PC-9 (cell line): ENCODE measurements around the gene AGL. TPM values are rescaled to one million over a fixed set of nuclear protein-coding genes. Genes with fewer than 3 reads are reported as not detected.

Experiments
- BruUV-seq: library from RNA; stranded (reverse); fragments of 400-500 nt; replicated peaks from 2 replicates; lab custom pipeline; 2021; lab: Mats Ljungman, UMichigan
- CTCF ChIA-PET: fragments of 300-600 bp; sonication (Branson Sonifier 250); formaldehyde crosslinking; loops from one replicate; lab custom pipeline; 2022; ENCODE audit warnings: antibody characterized with exemption; lab: Charles Lee
- POLR2A ChIA-PET: fragments of 300-600 bp; sonication (Branson Sonifier 250); formaldehyde crosslinking; loops from one replicate; lab custom pipeline; 2022; ENCODE audit warnings: antibody characterized with exemption; ENCODE audit not compliant: unreplicated experiment; lab: Charles Lee
- DNase-seq, 2 experiments: peaks; one replicate each; pipeline versions ENCODE4 v3.0.0 to v3.0.0-alpha.2; 2015 to 2022; ENCODE audit warnings: mixed read lengths in 1 of 2
- H2AFZ ChIP-seq: fragments of 200-600 bp; sonication (generic); 2 replicates; pipeline ENCODE4 v1.8.1; 2017; ENCODE audit warnings: antibody characterized with exemption
- H3F3A ChIP-seq: fragments of 200-600 bp; sonication (generic); 2 replicates; pipeline ENCODE4 v1.8.1; 2017; ENCODE audit warnings: antibody characterized with exemption, mild to moderate bottlenecking, low read depth; ENCODE audit not compliant: insufficient read depth
- H3K27ac ChIP-seq: fragments of 200-600 bp; sonication (generic); 2 replicates; pipeline ENCODE4 v1.6.1; 2016; ENCODE audit warnings: mixed run types
- H3K27me3 ChIP-seq: fragments of 200-600 bp; sonication (generic); 2 replicates; pipeline ENCODE4 v1.6.1; 2016; ENCODE audit warnings: low read depth, mixed run types; ENCODE audit not compliant: insufficient read depth
- H3K36me3 ChIP-seq: fragments of 200-600 bp; sonication (generic); 2 replicates; pipeline ENCODE4 v1.6.1; 2016; ENCODE audit warnings: low read depth, mixed run types
- H3K4me1 ChIP-seq: fragments of 200-600 bp; sonication (generic); replicated peaks from 2 replicates; pipeline ENCODE4 v1.6.1; 2016; ENCODE audit warnings: mixed run types; ENCODE audit not compliant: insufficient read depth
- H3K4me2 ChIP-seq: fragments of 200-600 bp; sonication (generic); 2 replicates; pipeline ENCODE4 v1.6.1; 2017; ENCODE audit warnings: mixed run types
- H3K4me3 ChIP-seq: fragments of 200-600 bp; sonication (generic); 2 replicates; pipeline ENCODE4 v1.6.1; 2016; ENCODE audit warnings: mixed run types
- H3K79me2 ChIP-seq: fragments of 200-600 bp; sonication (generic); 2 replicates; pipeline ENCODE4 v1.6.1; 2017; ENCODE audit warnings: low read depth, mixed run types
- H3K9me2 ChIP-seq: fragments of 200-600 bp; sonication (generic); 2 replicates; pipeline ENCODE4 v1.8.1; 2017; ENCODE audit warnings: mild to moderate bottlenecking; ENCODE audit not compliant: insufficient read depth
- H3K9me3 ChIP-seq: fragments of 200-600 bp; sonication (generic); 2 replicates; pipeline ENCODE4 v1.8.1; 2016; ENCODE audit warnings: low read depth; ENCODE audit not compliant: insufficient read depth
- H4K20me1 ChIP-seq: fragments of 200-600 bp; sonication (generic); 2 replicates; pipeline ENCODE4 v1.8.1; 2017; ENCODE audit not compliant: insufficient read depth
- CTCF ChIP-seq: fragments of 200-600 bp; sonication (generic); conservative IDR thresholded peaks from 2 replicates; pipeline ENCODE4 v1.6.1; 2017; ENCODE audit warnings: mixed run types, antibody characterized with exemption, mild to moderate bottlenecking, moderate library complexity
- EZH2 ChIP-seq: fragments of 200-600 bp; sonication (generic); IDR thresholded peaks from 2 replicates; pipeline ENCODE4 v1.8.0; 2017; ENCODE audit warnings: antibody characterized with exemption, low read depth
- intact Hi-C: fragments of 100-400 bp; cut with micrococcal nuclease; formaldehyde crosslinking; loops from one replicate; pipeline ENCODE4 v1.10.0; 2022; ENCODE audit not compliant: unreplicated experiment
- total RNA-seq: library from RNA; stranded (reverse); gene quantifications from 2 replicates; pipeline ENCODE4 v1.2.3, GENCODE V29; 2021

AGL gene
- total RNA-seq, 1 experiment from 2014 or later, result 15.7 TPM

GRCh38 chr1:99919220-99919619 is 69.1 kb downstream of the AGL start:
- no peak overlapping the region for H3K4me2 ChIP-seq
- no peaks in the 10 kb centered on the region for H4K20me1 ChIP-seq
- H3K36me3 ChIP-seq, result 0 out of 2 replicates have a peak, but pooled peaks cover 7% of the 10 kb centered on the region
- no peaks in the 10 kb centered on the region for H3K4me1 ChIP-seq
- intact Hi-C loops, result loop anchor here (10.0 kb wide), 1 partner anchor 46 kb away; the partner anchor contains the start of gene SLC35A3
- no peaks in the 10 kb centered on the region for H3K9me3 ChIP-seq
- TF ChIP-seq CTCF (no peak), EZH2 (no peak)
- H3K27me3 ChIP-seq, result no peaks in the 10 kb centered on the region
- POLR2A ChIA-PET, result no interaction called here
- no TSS peak for BruUV-seq
- H3K4me3 ChIP-seq, result no peak overlapping the region
- H2AFZ ChIP-seq, result no peak overlapping the region
- DNase-seq, result peak in 1 of 2 experiments; percentile 12
- CTCF ChIA-PET, result no interaction called here
- H3K27ac ChIP-seq, result no peak overlapping the region
- H3K79me2 ChIP-seq, result no peaks in the 10 kb centered on the region
- H3K9me2 ChIP-seq, result no peaks in the 10 kb centered on the region
- H3F3A ChIP-seq, result no peaks in the 10 kb centered on the region

- H3F3A ChIP-seq, result no peaks in the 10 kb centered on the region
- H3K4me2 ChIP-seq, result no peak overlapping the region
- BruUV-seq, result no TSS peak
- H3K4me3 ChIP-seq, result no peak overlapping the region
- H3K79me2 ChIP-seq, result no peaks in the 10 kb centered on the region
- no peaks in the 10 kb centered on the region for H3K9me3 ChIP-seq
- no peak for TF ChIP-seq EZH2
- no peak for TF ChIP-seq CTCF
- no peaks in the 10 kb centered on the region for H3K4me1 ChIP-seq
- intact Hi-C loops, result no loop called here
- no peak overlapping the region for H2AFZ ChIP-seq
- no peaks in the 10 kb centered on the region for H3K9me2 ChIP-seq
- ChIA-PET POLR2A (no interaction called here), CTCF (no interaction called here)
- H3K36me3 ChIP-seq, result no peaks in the 10 kb centered on the region
- H3K27me3 ChIP-seq, result no peaks in the 10 kb centered on the region
- no peak for DNase-seq
- no peaks in the 10 kb centered on the region for H4K20me1 ChIP-seq
- no peak overlapping the region for H3K27ac ChIP-seq
Observed at GRCh38 chr1:99934801-99935200, 84.6 kb downstream of the AGL start.

GRCh38 chr1:99935534-99935933 is 85.4 kb downstream of the AGL start:
- Histone ChIP-seq H3K4me3 (no peak overlapping the region), H4K20me1 (no peaks in the 10 kb centered on the region), H3K9me3 (no peaks in the 10 kb centered on the region), H3K9me2 (no peaks in the 10 kb centered on the region), H3K36me3 (no peaks in the 10 kb centered on the region), H3K4me1 (no peaks in the 10 kb centered on the region), H3F3A (no peaks in the 10 kb centered on the region), H3K27ac (no peak overlapping the region), H3K79me2 (no peaks in the 10 kb centered on the region), H2AFZ (no peak overlapping the region), H3K27me3 (no peaks in the 10 kb centered on the region), H3K4me2 (no peak overlapping the region)
- TF ChIP-seq CTCF (no peak), EZH2 (no peak)
- CTCF ChIA-PET, result no interaction called here
- no TSS peak for BruUV-seq
- POLR2A ChIA-PET, result no interaction called here
- DNase-seq, result no peak
- intact Hi-C loops, result no loop called here
